ENCODE results near the gene TUBG2. TPM values are rescaled to one million over a fixed set of nuclear protein-coding genes. Genes with fewer than 3 reads are reported as not detected.
"Not testable (repeated sequence)": the region's sequence is repeated elsewhere in the genome, so short reads cannot be mapped to it uniquely, and the experiment has no call there.

Gene TUBG2
- total RNA-seq, 4 donors from 2014 or later, result 19.7 to 57.3 (median 33.7) TPM

DNA sequence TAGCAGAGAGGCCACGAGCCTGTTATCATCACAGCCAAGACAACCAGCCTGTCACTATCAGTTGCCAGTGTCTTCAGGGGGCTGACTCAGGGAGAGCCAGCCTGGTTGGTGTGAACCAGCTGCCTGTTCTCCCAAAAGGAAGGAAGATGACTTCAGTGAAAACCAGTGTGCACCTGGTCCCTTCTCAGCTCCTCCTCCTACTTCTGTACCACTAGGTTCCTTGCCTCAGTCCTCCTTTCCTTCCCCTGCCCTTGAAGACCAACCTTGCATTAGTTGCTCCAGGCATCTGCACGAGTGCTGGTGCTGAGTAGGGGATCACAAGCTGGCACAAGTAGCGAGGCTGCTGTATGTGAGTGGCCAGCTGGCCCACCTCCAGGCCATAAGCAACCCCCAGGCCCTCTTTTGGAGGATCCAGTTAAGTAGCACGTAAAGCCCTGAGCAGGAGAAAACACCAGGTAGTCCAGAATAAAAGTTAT, 41.1 kb upstream of the TUBG2 start:
- WGBS, 2 donors (ENCODE audit: low coverage in 1 of 2), result 41% methylated on average over 4 of the region's 4 CpGs; no CpG with 5 or more reads in 1 of the 2 donors
- no peak for TF ChIP-seq POLR2AphosphoS5 (IDR thresholded peaks at IDR 0.05)
- TF ChIP-seq EP300 (IDR thresholded peaks at IDR 0.05), result no peak
- TF ChIP-seq POLR2A (IDR thresholded peaks at IDR 0.05), result no peak
- TF ChIP-seq, protein P1, sequence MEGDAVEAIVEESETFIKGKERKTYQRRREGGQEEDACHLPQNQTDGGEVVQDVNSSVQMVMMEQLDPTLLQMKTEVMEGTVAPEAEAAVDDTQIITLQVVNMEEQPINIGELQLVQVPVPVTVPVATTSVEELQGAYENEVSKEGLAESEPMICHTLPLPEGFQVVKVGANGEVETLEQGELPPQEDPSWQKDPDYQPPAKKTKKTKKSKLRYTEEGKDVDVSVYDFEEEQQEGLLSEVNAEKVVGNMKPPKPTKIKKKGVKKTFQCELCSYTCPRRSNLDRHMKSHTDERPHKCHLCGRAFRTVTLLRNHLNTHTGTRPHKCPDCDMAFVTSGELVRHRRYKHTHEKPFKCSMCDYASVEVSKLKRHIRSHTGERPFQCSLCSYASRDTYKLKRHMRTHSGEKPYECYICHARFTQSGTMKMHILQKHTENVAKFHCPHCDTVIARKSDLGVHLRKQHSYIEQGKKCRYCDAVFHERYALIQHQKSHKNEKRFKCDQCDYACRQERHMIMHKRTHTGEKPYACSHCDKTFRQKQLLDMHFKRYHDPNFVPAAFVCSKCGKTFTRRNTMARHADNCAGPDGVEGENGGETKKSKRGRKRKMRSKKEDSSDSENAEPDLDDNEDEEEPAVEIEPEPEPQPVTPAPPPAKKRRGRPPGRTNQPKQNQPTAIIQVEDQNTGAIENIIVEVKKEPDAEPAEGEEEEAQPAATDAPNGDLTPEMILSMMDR (IDR thresholded peaks at IDR 0.05), result no peak
- Histone ChIP-seq H3K9me3 (no peaks in the 10 kb centered on the region), H3K27me3 (no peaks in the 10 kb centered on the region), H3K27ac (peak overlapping the region in 3 of 4 donors; percentile 24 to 54 (median 44)), H3K4me3 (no peak overlapping the region), H3K4me1 (peaks cover 0 to 16% (median 9%) of the 10 kb centered on the region in 3 donors), H3K36me3 (peaks cover 0 to 34% of the 10 kb centered on the region in 2 donors)
- ATAC-seq, result no peak

GRCh38 chr17:42618442-42619150, 40.5 kb upstream of the TUBG2 start:
- peaks cover 0 to 28% of the 10 kb centered on the region in 2 donors for H3K36me3 ChIP-seq
- peak; percentile 53 for ATAC-seq
- H3K4me3 ChIP-seq, result no peak overlapping the region
- 35 to 45% methylated on average over 9 of the region's 9 CpGs for WGBS, 2 donors (ENCODE audit: low coverage in 1 of 2)
- H3K9me3 ChIP-seq, result no peaks in the 10 kb centered on the region
- TF ChIP-seq EP300 (IDR thresholded peaks at IDR 0.05), result no peak
- TF ChIP-seq, protein P1 (IDR thresholded peaks at IDR 0.05), result peak in 2 of 4 experiments; percentile 19 to 42
- H3K4me1 ChIP-seq, result peaks cover 0 to 16% (median 9%) of the 10 kb centered on the region in 3 donors
- peak overlapping the region in 3 of 4 donors; percentile 24 to 54 (median 44) for H3K27ac ChIP-seq
- no peaks in the 10 kb centered on the region for H3K27me3 ChIP-seq

- not testable (repeated sequence) for H3K27ac ChIP-seq, ATAC-seq, H3K36me3 ChIP-seq, H3K4me3 ChIP-seq, H3K27me3 ChIP-seq, H3K9me3 ChIP-seq
- whole genome bisulfite sequencing, 2 donors (ENCODE audit: low coverage in 1 of 2), result 93 to 100% methylated on average over 2 to 3 of the region's 3 CpGs
- peaks cover 0 to 16% (median 9%) of the 10 kb centered on the region in 3 donors for H3K4me1 ChIP-seq
These were observed 37.1 kb upstream of the TUBG2 start for GRCh38 chr17:42621987-42622386.

DNA sequence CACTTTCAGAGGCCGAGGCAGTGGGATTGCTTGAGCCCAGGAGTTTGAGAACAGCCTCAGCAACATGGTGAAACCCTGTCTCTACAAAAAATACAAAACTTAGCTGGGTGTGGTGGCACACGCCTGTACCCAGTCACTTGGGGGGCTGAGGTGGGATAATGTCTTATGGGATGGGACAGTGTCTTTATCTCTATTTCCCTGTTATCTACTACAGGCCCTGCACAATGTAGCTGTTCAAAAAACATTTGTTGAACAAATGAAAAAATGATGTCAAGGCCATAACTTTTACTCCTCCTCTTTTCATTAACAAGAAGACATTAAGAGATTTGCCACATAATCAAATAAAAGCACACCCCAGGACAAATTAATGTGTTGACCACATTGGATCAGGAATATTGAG, 35.8 kb upstream of the TUBG2 start:
- no peak for TF ChIP-seq EP300 (IDR thresholded peaks at IDR 0.05)
- TF ChIP-seq POLR2AphosphoS5 (IDR thresholded peaks at IDR 0.05), result no peak
- no peak for TF ChIP-seq POLR2A (IDR thresholded peaks at IDR 0.05)
- TF ChIP-seq, protein P1 (IDR thresholded peaks at IDR 0.05), result no peak
- ATAC-seq, result no peak
- peaks cover 0 to 8% (median 4%) of the 10 kb centered on the region in 3 donors for H3K4me1 ChIP-seq
- H3K36me3 ChIP-seq, result no peaks in the 10 kb centered on the region
- WGBS, 2 donors (ENCODE audit: low coverage in 1 of 2), result 79 to 86% methylated on average over 2 of the region's 2 CpGs
- no peaks in the 10 kb centered on the region for H3K27me3 ChIP-seq
- H3K27ac ChIP-seq, result no peak overlapping the region
- no peak overlapping the region for H3K4me3 ChIP-seq
- no peaks in the 10 kb centered on the region for H3K9me3 ChIP-seq

GRCh38 chr17:42623732-42624596, 35.1 kb upstream of the TUBG2 start:
- no peaks in the 10 kb centered on the region for H3K27me3 ChIP-seq
- ATAC-seq, result peak; percentile 19
- H3K36me3 ChIP-seq, result no peaks in the 10 kb centered on the region
- no peaks in the 10 kb centered on the region for H3K9me3 ChIP-seq
- no peak overlapping the region for H3K4me3 ChIP-seq
- no peak overlapping the region for H3K27ac ChIP-seq
- WGBS, 2 donors (ENCODE audit: low coverage in 1 of 2), result 63 to 90% methylated on average over 2 to 5 of the region's 7 CpGs
- peaks cover 0 to under 1% (median 0%) of the 10 kb centered on the region in 3 donors for H3K4me1 ChIP-seq
- TF ChIP-seq, protein P1 (IDR thresholded peaks at IDR 0.05), result no peak
- TF ChIP-seq POLR2A (IDR thresholded peaks at IDR 0.05), result no peak
- TF ChIP-seq EP300 (IDR thresholded peaks at IDR 0.05), result no peak
- no peak for TF ChIP-seq POLR2AphosphoS5 (IDR thresholded peaks at IDR 0.05)

DNA sequence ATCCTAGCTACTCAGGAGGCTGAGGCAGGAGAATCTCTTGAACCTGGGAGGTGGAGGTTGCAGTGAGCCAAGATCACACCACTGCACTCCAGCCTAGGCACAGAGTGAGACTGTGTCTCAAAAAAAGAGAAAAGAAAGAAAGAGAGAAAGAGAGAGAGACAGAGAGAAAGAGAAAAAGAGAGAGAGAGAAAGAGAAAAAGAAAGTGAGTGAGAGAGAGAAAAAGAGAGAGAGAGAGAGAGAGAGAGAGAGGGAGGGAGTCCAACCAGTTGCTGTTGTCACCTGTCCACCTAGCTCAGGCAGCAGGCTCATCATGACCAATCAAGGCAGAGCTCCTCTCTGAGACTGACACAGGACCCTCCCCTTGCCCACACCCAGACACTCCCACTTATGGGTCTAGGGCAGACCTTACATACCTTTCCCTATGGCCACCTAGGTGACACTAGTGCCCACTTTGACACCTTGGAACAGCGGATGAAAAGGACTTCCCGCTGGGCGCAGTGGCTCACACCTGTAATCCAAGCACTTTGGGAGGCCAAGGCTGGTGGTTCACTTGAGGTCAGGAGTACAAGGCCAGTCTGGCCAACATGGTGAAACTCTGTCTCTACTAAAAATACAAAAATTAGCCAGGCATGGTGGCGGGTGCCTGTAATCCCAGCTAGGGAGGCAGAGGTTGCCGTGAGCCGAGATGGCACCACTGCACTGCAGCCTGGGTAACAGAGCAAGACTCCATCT, 31.9 kb upstream of the TUBG2 start:
- H3K27ac ChIP-seq, H3K27me3 ChIP-seq, H3K4me3 ChIP-seq, H3K9me3 ChIP-seq, H3K36me3 ChIP-seq, ATAC-seq, H3K4me1 ChIP-seq: not testable (repeated sequence)
- no CpG with 5 or more reads among the region's 6 CpGs for WGBS, 2 donors (ENCODE audit: low coverage in 1 of 2)

Data from gastroesophageal sphincter (tissue), 4 donors.